Adrenal gland (tissue), 5 donors: ENCODE measurements around the gene SAAL1.

Experiments used
- POLR2A ChIP-seq, 2 donors: fragments of 450-650 bp; IDR thresholded peaks; one replicate each; pipeline ENCODE4 v1.6.1; 2017; ENCODE audit warnings: antibody characterized with exemption in 2 of 2, mild to moderate bottlenecking in 2 of 2, moderate library complexity in 1 of 2
- TF ChIP-seq, protein P1 (sequence below), 6 experiments: fragments of 450-650 bp in 4 of 6; fragments of 200-600 bp in 2 of 6; sonication (generic) in 1 of 6; IDR thresholded peaks; 1 replicate in 5 of 6; 2 replicates in 1 of 6; pipeline versions ENCODE4 v1.5.1 to v1.8.0; 2016 to 2021; ENCODE audit warnings: antibody characterized with exemption in 6 of 6, mild to moderate bottlenecking in 2 of 6, moderate library complexity in 1 of 6
- donor health status: DM: no; HTN: no; CAD: no.

GRCh38 chr11:18108254-18108653 lies 2.4 kb upstream of the SAAL1 start:
- TF ChIP-seq POLR2A (IDR thresholded peaks at IDR 0.05), result no peak
- TF ChIP-seq, protein P1, sequence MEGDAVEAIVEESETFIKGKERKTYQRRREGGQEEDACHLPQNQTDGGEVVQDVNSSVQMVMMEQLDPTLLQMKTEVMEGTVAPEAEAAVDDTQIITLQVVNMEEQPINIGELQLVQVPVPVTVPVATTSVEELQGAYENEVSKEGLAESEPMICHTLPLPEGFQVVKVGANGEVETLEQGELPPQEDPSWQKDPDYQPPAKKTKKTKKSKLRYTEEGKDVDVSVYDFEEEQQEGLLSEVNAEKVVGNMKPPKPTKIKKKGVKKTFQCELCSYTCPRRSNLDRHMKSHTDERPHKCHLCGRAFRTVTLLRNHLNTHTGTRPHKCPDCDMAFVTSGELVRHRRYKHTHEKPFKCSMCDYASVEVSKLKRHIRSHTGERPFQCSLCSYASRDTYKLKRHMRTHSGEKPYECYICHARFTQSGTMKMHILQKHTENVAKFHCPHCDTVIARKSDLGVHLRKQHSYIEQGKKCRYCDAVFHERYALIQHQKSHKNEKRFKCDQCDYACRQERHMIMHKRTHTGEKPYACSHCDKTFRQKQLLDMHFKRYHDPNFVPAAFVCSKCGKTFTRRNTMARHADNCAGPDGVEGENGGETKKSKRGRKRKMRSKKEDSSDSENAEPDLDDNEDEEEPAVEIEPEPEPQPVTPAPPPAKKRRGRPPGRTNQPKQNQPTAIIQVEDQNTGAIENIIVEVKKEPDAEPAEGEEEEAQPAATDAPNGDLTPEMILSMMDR (IDR thresholded peaks at IDR 0.05), result no peak
